Fibroblast of mammary gland (primary cell): ENCODE results near the gene NBR1.
"Not testable (repeated sequence)": the region's sequence is repeated elsewhere in the genome, so short reads cannot be mapped to it uniquely, and the experiment has no call there.

Source experiments
- DNase-seq: peaks from one replicate; pipeline ENCODE4 v3.0.0-alpha.2; 2010; ENCODE audit warnings: low read depth
- H3K4me3 ChIP-seq: 2 replicates; pipeline ENCODE4 v1.5.1; 2011; ENCODE audit warnings: low read depth, mild to moderate bottlenecking, low read length, moderate library complexity; ENCODE audit not compliant: control insufficient read depth
- CTCF ChIP-seq: conservative IDR thresholded peaks from 2 replicates; pipeline ENCODE4 v1.5.1; 2011; ENCODE audit warnings: low read depth, low read length, inconsistent platforms; ENCODE audit not compliant: control insufficient read depth, insufficient read depth

Gene NBR1

GRCh38 chr17:43143201-43143600, 27.8 kb upstream of the NBR1 start:
- no peak for TF ChIP-seq CTCF
- H3K4me3 ChIP-seq = no peak overlapping the region
- DNase-seq = no peak

- DNase-seq = no peak
- H3K4me3 ChIP-seq = no peak overlapping the region
- no peak for TF ChIP-seq CTCF
Observed at GRCh38 chr17:43146649-43147048, 24.4 kb upstream of the NBR1 start.

- no peak for DNase-seq
- H3K4me3 ChIP-seq = no peak overlapping the region
- no peak for TF ChIP-seq CTCF
Observed at GRCh38 chr17:43151880-43152456, 19.0 kb upstream of the NBR1 start.

GRCh38 chr17:43153197-43153835, 17.7 kb upstream of the NBR1 start:
- not testable (repeated sequence) for DNase-seq, H3K4me3 ChIP-seq

GRCh38 chr17:43155666-43156065, 15.3 kb upstream of the NBR1 start:
- no peak for TF ChIP-seq CTCF
- DNase-seq = no peak
- H3K4me3 ChIP-seq = no peak overlapping the region

GRCh38 chr17:43159232-43159631, 11.8 kb upstream of the NBR1 start:
- not testable (repeated sequence) for DNase-seq, H3K4me3 ChIP-seq

- DNase-seq = not testable (repeated sequence)
Observed at GRCh38 chr17:43159957-43160356, 11.1 kb upstream of the NBR1 start.

GRCh38 chr17:43165971-43166370, 5.0 kb upstream of the NBR1 start:
- not testable (repeated sequence) for H3K4me3 ChIP-seq, DNase-seq

More at GRCh38 chr17:43159957-43160356, 11.1 kb upstream of the NBR1 start:
- H3K4me3 ChIP-seq = not testable (repeated sequence)

- peak; percentile 47 for DNase-seq
- TF ChIP-seq CTCF = no peak
- H3K4me3 ChIP-seq = peak overlapping the region; percentile 91
Observed at GRCh38 chr17:43169561-43170139, 1.4 kb upstream of the NBR1 start.
